ENCODE measurements around the gene PDZD7.

Gene PDZD7

DNA sequence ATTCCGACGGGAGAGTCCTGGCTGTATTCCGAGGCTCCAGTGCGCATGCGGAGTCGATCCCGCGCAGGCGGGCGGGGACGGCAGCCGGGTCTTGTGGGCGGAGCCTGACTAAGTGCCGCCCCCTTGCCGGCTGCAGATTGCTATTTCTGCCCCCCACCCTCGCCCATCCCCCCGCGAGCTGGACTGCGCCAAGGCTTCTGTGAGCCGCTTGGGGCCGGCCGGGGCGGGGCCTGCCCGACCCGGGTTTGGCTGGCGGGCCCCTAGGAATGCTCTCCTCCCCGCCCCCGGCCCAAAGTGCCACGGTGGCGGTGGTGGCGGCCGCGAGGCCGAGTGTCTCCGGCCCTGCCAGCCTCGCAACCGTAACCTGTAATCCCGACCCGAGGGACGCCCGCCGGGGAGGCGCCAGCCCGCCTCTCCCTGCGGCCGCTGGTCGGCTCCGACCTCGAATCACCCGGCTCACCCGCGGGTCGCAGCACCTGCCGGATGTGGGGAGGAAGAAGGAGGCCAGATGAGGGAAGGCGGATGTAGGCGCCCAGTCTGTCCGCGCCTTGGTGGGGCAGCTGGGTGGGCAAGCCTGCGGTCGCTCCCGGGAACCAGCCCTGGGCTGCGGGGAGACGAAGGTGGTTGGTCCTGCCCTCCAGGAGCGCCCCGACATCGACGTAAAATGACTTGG lies 30.2 kb upstream of the PDZD7 start (continued):
- TF ChIP-seq ZNF768 (tag by site-specific recombination; IDR thresholded peaks at IDR 0.05) (no peak), ZNF23 (tag by site-specific recombination; IDR thresholded peaks at IDR 0.05; ENCODE audit: borderline replicate concordance) (no peak), ZNF529 (tag by site-specific recombination; IDR thresholded peaks at IDR 0.05; ENCODE audit: insufficient replicate concordance) (no peak), ZNF433 (tag by site-specific recombination; IDR thresholded peaks at IDR 0.05; ENCODE audit: low read depth) (no peak), INSM2 (tag by site-specific recombination; IDR thresholded peaks at IDR 0.05) (peak; percentile 78), ZBTB10 (tag by site-specific recombination; IDR thresholded peaks at IDR 0.05) (peak; percentile 83), ZNF701 (tag by site-specific recombination; IDR thresholded peaks at IDR 0.05) (no peak), ZNF692 (tag by site-specific recombination; IDR thresholded peaks at IDR 0.05) (peak; percentile 31), ZNF785 (tag by site-specific recombination; IDR thresholded peaks at IDR 0.05) (no peak; the same call in 1 of the 2 replicates), GLI2 (tag by site-specific recombination; IDR thresholded peaks at IDR 0.05; ENCODE audit: borderline replicate concordance, low read depth) (no peak), ZNF16 (tag by site-specific recombination; IDR thresholded peaks at IDR 0.05; ENCODE audit: low read depth) (no peak), HOXD13 (CRISPR knock-in tag; IDR thresholded peaks at IDR 0.05; ENCODE audit: borderline replicate concordance) (no peak), WT1 (tag by site-specific recombination; IDR thresholded peaks at IDR 0.05) (peak; percentile 26; the same call in 1 of the 2 replicates), ZBTB48 (tag by site-specific recombination; IDR thresholded peaks at IDR 0.05) (peak; percentile 87; the same call in 1 of the 2 replicates), SP2 (tag by site-specific recombination; IDR thresholded peaks at IDR 0.05) (peak; percentile 86), ZNF664 (tag by site-specific recombination; IDR thresholded peaks at IDR 0.05) (no peak), ZNF37A (tag by site-specific recombination; IDR thresholded peaks at IDR 0.05) (no peak), SP3 (tag by site-specific recombination; IDR thresholded peaks at IDR 0.05) (peak; percentile 94), ZNF266 (tag by site-specific recombination; IDR thresholded peaks at IDR 0.05; ENCODE audit: low read depth) (no peak), ZNF302 (tag by site-specific recombination; IDR thresholded peaks at IDR 0.05; ENCODE audit: low read depth) (no peak), ZNF624 (tag by site-specific recombination; IDR thresholded peaks at IDR 0.05) (no peak), ZNF157 (tag by site-specific recombination; IDR thresholded peaks at IDR 0.05) (no peak), ZNF155 (tag by site-specific recombination; IDR thresholded peaks at IDR 0.05) (no peak), ZNF791 (tag by site-specific recombination; IDR thresholded peaks at IDR 0.05) (no peak), ZNF112 (tag by site-specific recombination; IDR thresholded peaks at IDR 0.05) (no peak), ZNF114 (tag by site-specific recombination; IDR thresholded peaks at IDR 0.05) (no peak)
- TF ChIP-seq, protein P1, sequence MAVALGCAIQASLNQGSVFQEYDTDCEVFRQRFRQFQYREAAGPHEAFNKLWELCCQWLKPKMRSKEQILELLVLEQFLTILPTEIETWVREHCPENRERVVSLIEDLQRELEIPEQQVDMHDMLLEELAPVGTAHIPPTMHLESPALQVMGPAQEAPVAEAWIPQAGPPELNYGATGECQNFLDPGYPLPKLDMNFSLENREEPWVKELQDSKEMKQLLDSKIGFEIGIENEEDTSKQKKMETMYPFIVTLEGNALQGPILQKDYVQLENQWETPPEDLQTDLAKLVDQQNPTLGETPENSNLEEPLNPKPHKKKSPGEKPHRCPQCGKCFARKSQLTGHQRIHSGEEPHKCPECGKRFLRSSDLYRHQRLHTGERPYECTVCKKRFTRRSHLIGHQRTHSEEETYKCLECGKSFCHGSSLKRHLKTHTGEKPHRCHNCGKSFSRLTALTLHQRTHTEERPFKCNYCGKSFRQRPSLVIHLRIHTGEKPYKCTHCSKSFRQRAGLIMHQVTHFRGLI (tag by site-specific recombination; IDR thresholded peaks at IDR 0.05): peak; percentile 29; the same call in 1 of the 2 replicates
- TF ChIP-seq, protein P2, sequence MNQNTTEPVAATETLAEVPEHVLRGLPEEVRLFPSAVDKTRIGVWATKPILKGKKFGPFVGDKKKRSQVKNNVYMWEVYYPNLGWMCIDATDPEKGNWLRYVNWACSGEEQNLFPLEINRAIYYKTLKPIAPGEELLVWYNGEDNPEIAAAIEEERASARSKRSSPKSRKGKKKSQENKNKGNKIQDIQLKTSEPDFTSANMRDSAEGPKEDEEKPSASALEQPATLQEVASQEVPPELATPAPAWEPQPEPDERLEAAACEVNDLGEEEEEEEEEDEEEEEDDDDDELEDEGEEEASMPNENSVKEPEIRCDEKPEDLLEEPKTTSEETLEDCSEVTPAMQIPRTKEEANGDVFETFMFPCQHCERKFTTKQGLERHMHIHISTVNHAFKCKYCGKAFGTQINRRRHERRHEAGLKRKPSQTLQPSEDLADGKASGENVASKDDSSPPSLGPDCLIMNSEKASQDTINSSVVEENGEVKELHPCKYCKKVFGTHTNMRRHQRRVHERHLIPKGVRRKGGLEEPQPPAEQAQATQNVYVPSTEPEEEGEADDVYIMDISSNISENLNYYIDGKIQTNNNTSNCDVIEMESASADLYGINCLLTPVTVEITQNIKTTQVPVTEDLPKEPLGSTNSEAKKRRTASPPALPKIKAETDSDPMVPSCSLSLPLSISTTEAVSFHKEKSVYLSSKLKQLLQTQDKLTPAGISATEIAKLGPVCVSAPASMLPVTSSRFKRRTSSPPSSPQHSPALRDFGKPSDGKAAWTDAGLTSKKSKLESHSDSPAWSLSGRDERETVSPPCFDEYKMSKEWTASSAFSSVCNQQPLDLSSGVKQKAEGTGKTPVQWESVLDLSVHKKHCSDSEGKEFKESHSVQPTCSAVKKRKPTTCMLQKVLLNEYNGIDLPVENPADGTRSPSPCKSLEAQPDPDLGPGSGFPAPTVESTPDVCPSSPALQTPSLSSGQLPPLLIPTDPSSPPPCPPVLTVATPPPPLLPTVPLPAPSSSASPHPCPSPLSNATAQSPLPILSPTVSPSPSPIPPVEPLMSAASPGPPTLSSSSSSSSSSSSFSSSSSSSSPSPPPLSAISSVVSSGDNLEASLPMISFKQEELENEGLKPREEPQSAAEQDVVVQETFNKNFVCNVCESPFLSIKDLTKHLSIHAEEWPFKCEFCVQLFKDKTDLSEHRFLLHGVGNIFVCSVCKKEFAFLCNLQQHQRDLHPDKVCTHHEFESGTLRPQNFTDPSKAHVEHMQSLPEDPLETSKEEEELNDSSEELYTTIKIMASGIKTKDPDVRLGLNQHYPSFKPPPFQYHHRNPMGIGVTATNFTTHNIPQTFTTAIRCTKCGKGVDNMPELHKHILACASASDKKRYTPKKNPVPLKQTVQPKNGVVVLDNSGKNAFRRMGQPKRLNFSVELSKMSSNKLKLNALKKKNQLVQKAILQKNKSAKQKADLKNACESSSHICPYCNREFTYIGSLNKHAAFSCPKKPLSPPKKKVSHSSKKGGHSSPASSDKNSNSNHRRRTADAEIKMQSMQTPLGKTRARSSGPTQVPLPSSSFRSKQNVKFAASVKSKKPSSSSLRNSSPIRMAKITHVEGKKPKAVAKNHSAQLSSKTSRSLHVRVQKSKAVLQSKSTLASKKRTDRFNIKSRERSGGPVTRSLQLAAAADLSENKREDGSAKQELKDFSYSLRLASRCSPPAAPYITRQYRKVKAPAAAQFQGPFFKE (tag by site-specific recombination; IDR thresholded peaks at IDR 0.05; ENCODE audit: borderline replicate concordance): no peak
